NCI-H82 treated with DMSO at 0.1 percent for 48 hours (cell line): ENCODE results near the gene IQGAP2.
"Not testable (repeated sequence)": the region's sequence is repeated elsewhere in the genome, so short reads cannot be mapped to it uniquely, and the experiment has no call there.

Source experiments
- DNase-seq: peaks from one replicate; lab custom pipeline; 2025; ENCODE audit not compliant: unreplicated experiment; lab: John Stamatoyannopoulos, UW

IQGAP2 gene

DNA sequence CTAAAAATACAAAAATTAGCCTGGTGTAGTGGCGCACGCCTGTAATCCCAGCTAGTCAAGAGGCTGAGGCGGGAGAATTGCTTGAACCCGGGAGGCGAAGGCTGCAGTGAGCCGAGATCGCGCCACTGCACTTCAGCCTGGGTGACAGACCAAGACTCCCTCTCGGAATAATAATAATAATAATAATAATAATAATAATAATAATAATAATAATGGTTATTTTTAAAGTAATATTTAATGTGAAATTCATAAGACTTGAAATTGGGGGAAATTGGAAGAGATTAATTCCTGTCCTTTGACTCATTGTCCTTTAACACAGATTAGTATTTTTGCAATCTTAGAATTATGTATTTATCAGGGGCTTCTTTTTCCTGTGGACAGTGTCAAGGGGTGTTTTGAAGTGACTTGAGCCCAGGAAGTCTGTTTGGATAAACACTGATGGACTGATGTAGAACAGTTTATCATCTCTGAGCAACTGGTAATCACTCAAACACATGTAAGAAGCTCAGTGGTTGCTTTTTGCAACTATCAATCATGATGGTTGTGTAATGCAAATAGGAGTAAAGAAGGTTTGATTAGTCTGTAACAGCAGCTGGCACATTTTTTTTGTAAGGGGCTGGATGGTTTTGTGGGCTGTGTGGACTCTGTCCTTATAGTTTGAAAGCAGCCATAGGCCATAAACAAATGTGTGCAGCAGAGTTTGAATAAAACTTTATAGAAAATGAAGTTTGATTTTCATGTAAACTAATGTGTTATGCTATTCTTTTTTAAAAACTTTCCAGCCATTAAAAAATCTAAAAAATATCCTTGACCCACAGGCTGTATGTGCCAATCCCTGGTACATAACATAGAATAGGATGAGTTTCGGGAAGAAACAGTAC lies 126.6 kb downstream of the IQGAP2 start:
- DNase-seq = no peak

DNA sequence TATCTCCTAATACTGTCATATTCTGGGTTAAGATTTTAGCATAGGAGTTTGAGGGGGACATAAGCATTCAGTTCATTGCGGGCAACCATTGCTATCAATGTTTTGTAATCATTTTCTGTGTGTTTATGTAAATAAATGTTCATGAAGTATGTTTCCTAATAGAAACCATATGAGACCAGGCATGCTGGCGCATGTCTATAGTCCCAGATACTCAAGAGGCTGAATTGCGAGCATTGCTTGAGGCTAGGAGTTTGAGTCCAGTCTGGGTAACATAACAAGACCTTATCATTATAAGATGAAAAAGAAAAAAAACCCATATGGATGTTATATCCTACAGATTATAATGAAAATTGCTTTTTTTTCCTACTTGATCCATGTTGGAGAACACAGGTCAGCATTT lies 129.0 kb downstream of the IQGAP2 start:
- no peak for DNase-seq

DNA sequence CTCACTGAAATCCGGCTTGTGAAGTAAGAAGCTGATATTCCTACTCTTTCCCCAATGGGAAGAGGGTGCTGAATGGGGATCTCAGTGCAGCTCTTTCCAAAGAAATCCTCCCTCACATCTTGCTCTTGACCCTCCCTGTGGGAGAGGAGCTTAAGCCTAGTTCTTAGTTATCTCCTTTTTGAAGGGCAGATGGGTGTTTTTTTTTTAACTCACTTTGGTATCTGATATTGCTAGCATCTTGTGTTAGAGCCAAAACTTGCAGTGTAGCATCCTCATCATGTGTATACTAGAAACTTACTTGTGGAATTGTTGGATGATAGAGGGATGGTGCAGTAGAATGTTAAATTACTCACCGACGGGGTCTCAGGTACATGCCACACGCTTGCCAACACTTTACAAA lies 129.9 kb downstream of the IQGAP2 start:
- DNase-seq = no peak

DNA sequence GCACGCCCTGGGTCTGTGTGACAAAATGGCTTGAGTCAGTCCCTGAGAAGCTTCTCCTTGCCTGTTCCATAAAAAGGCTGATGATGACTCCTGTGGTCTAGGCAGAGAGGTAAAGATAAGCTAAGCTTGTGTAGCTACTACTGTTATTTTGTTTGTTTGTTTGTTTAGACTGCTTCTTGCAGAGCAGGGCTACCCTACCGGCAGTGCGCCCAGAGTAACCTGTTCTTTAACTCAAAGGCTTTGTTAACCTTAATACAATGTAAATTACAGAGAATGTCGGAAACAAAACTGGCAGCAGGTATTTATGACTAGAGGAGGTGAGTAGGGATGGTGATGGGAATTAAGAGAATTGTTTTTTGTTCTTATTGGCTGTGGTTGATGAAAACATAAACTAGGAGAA lies 132.5 kb downstream of the IQGAP2 start:
- DNase-seq = no peak

DNA sequence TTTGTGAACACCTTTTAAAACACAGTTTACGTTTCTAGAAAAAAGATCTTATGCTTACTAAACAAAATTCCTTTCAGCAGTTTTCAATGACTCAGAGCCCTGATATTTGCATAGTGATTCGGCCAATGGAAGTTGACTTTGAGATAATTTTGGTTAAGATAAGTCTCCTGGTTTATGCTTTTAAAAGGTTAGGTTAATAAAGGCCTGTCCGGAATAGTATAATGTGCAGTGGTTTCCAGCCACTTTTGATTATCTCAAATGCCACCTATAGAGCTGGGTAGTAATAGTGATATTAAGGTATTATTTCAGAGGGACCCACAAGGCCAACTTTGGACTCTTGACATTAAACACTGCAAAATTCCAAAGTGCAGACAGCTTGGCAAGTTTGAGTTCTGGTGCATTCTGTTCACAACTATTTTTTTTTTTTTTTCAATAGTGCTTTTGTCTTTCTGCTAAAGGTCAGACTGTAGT lies 134.0 kb downstream of the IQGAP2 start:
- no peak for DNase-seq

DNA sequence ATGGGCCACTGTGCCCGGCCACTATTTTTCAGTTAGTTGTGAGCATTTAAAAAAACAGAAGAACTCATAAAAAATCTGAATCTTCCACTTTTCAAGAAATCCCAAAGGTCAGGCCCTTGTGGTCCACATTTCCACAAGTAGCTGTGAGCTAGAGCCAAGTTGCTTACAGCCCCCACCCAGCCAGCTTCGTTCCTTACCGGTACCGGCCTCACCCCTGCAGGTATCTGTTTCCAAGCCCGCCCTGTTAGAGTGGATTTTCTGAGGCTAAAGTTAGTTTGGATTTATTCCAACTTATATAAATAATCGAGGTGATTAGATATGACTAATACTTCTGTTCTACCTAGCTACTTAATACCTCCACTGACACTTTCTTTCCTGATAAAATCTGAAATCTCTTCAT lies 139.2 kb downstream of the IQGAP2 start:
- DNase-seq = no peak

DNA sequence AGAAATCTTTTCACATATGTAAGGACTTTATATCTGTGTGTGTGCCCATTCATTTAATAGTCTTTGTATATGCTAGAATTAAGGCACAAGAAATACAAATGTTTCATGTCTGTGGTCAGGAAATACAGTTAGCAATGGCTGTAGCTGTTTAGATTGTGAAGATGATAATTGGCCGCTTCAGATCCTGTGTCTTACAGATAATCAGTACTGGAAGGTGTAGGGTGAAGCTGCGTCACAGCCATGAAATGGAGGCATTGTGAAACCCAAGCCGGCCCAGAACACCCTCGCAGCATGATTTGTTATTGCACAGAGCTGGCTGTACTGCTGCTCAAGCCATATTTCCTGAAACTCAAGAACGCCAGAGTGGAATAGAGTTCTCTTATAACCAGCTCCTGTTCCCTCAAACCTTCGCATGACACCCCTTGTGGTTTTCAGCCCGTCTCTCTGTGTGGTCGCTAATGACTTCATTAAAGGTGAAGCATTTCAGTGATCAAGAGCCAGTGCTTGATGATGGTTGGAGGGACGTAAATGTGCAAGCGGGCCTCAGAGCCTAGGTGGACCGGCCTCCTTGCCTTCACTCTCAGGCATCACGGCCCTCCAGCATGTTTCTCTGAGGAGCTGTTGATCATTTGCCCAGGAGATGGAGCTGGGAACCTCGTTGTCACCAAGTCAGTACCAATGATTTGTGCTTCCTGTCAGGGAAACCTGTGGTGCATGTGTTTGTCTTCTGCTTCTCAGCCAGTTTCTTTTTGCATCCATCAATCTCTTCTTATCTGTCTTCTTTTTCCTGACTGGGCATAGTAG lies 140.0 kb downstream of the IQGAP2 start:
- no peak for DNase-seq

DNA sequence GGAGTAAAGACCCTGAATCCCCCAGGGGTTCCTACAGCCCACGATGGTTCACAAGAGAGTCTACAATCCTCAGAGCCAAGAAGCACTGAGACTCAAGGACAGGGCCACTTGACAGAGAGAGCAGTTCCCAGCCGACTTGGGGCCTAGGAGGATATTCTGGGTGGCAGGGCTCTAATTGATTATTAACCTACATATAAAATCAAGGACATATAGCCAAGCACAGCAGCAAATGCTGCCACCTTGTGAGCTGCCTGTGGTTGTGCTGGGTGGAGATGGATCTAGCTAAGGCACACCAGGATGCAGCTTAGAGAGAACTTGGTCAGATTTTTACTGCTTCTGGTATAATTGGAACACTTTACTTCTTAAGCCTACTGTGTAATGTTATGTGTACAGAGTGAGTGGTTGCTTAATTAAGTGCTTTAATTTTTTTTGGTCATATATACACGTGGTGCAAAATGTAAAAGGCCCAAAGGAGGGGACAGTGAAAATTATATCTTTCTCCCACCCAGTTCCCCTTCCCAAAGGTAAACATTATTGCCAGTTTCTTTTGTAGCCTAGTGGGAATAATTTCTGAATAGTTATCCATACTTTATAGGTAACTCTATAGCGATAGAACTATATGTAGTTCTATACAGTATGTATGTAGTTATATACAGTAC lies 141.3 kb downstream of the IQGAP2 start:
- DNase-seq = peak; percentile 38

DNA sequence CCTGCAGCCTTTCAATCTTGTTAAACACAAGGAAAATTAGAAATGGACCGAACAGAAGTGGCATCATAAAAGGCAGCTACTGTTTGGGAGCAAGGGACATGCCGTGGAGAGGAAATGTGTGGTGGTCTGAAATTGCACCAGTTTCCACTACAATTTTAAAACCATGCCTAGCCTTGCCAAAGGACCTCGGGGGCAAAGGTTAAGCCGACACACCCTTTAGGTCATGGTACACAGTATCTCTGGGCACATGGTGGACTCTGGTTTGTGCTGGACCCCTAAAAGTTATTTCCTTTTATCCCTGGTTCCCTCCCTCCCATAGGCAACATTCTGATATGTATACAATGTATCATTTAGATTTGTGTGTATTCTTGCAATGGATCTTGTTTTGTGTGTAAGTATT lies 142.1 kb downstream of the IQGAP2 start:
- no peak for DNase-seq

DNA sequence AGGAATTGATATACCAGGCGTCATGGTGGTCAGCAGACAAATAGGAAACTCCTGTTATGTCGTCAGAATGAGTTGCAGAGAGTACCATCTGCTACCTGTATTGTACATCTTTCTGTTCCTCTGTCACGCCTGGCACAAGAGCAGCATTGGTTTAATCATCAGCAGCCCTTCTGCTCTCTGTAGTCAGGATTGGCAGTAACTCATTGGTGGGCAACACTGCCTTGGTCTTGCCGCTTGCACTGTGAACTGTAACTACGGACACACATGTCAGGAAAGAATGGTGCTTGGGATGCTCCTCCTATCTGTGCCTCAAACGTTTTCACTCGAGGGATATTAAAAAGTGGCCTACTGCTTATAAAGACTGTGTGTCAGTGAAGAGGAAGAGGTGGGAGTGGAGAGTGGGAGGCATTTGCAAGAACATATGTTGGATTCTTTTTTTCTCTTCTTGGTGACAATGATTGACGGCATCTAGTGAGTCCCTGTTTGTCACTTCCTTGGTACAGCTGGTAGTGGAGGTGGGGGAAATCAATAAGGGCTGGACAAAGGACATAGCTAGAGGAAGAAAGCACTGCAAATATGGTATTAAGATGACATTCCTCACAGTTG lies 143.5 kb downstream of the IQGAP2 start:
- no peak for DNase-seq

DNA sequence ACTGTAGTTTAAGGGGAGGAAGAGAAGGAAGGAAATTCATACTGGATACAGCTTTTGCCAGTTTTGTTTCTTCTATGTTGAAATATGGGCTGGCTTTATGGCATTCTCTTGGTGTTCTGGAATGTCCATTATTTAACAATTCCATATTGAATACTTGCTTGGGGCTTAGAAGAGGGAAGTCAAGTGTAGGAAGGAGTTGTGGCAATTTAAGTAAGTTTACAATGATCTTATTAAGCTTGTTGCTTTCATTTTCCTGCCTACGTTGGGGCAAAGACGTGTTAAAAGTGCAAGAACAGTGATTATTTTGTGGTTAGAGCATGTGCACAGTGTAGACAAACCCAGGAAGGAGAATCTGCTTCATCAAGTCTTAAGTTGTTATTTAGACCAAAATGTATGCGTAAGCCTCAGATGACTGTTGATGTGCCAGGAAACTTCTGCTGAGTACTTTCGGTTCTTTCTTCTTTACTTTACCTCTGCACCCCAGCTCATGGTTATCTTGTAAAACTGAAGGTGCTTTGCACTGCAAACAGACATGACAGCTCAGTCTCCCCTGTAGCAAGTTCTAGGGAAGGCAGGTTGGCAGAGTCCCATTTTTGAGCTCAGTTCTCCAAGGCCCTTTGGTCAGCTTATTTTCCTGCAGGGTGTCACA lies 144.3 kb downstream of the IQGAP2 start:
- no peak for DNase-seq

DNA sequence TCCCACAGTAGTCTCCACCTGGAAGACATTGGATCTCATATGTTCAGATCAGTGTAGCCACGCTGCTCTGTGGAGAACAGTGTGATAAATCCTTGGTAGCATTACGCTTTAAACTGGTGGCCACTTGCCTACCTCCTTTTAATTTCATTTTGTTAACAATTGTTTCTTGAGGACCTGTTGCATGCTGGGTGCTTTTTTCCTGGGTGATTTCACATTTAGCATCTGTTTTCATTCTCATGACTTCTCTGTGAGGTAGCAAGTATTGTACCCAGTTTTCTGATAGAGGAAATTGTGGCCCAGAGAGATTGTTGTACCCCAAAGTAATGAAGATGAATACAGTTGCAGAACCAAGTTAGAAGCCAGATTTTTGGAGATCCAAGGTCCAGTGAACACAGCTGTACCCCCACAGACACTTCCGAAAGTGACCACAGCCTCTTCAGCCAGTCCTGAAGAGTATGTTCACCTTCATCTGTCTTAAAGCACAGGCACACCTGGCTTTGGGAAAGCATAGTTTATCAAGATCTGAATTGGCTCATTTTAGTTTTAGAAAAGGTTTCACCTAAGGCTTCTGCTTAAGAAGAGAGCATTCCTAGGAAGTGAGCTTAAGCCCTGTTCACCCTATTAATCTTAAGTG lies 144.9 kb downstream of the IQGAP2 start:
- no peak for DNase-seq

DNA sequence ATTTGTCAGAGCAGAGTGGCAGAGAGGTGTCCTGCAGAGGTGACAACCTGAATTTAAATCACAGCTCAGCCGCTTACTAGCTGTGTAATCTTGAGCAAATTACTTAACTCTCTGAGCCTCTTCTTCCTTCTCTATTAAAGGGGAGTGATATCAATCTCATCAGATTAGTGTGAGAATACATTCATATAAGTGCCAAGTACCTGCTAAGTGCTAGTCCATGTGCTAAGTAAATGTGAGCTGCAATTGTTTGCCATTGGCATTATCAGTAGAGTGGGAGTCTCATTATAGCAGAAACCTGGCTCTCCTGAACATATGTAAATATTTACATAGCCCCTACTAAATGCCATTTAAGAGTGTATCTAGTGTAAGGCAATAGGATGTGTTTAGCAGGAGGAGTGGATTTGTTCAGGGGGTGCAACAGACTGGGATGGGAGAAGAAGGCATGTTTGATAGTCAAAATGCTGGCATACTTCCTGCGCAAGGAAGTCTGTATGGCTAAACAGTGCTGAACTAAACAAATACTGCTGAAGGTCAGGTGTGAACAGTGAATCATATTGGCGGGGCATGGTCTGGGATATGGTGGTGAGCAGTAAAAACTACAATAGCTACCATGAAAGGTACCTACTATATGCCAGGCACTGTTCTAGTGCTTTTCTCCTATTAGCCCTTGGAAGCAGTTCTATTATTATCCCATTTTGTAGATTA lies 145.6 kb downstream of the IQGAP2 start:
- DNase-seq = peak; percentile 92

DNA sequence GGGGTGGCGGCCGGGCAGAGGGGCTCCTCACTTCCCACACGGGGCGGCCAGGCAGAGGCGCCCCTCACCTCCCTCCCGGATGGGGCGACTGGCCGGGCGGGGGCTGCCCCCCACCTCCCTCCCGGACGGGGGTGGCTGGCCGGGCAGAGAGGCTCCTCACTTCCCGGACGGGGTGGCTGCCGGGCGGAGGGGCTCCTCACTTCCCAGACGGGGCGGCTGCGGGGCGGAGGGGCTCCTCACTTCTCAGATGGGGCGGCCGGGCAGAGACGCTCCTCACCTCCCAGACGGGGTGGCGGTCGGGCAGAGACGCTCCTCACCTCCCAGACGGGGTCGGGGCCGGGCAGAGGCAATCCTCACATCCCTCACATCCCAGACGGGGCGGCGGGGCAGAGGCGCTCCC lies 147.8 kb downstream of the IQGAP2 start:
- DNase-seq = not testable (repeated sequence)

DNA sequence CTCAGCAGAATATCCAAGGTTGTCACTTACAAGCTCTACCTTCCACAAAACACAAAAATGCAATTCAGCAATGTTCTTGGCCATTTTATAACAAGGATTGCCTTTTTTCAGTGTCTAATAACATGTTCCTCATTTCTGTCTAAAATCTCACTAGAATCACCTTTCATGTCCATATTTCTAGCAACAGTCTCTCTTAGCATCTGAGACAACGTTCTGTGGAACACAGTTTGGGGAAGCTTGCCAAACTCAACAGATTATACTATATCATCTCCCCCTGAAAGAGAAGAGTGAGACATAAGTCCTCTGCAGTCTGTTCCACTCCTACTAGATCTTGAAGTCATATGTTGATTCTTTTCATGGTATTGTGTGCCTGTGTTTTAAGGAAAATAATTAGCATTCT lies 149.5 kb downstream of the IQGAP2 start:
- no peak for DNase-seq

DNA sequence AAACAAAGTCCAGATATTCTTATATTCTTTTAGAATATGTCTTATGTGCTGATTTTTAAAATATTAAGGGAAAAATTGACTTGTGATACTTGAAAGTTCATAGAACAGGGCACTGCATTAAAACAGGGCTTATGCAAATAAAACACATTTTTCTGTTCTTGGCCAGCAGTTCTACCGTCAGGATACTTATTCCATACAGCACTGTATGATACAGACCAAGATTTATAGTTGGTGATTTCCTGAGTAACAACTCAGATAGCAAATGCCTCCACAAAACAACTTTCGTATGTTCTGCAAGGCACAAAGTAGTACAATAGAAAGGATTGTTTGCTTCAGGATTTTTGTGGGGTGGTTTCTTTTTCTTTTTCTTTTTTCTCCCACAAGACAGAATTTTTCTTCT lies 150.2 kb downstream of the IQGAP2 start:
- DNase-seq = no peak

DNA sequence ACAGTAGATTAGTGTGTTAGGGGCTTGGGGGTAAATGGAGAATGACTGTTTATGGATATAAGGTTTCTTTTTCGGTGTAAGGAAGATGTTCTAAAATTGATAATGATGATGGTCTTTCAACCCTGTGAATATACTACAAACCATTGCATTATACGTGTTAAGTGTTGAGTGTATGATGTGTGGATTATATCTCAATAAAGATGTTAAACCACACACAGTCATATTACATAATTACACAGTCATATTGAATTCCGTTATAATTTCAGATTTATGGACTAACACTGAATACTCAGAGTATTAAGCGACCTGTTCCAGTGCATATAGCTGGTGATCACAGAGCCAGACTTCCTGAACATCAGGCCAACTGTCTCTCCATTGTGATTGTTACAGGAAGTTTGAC lies 152.0 kb downstream of the IQGAP2 start:
- no peak for DNase-seq

DNA sequence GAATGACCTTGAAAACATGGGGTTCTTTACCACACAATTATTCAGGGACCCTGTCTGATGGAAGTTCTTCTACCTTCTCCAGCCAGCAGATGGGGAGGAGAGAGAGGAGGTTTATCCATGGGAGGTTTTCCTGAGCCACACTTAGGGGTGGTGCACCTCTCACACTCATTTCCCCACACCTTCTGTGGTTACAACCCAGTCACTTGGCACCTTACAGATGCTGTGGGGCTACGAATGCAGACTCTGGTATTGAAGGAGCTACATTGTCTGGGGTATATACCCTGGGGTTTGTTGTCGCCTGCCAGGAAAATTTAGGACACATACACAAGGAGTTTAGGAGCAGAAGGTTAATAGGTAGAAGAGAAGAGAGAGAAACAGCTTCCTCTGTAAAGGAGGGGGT lies 152.6 kb downstream of the IQGAP2 start:
- no peak for DNase-seq

DNA sequence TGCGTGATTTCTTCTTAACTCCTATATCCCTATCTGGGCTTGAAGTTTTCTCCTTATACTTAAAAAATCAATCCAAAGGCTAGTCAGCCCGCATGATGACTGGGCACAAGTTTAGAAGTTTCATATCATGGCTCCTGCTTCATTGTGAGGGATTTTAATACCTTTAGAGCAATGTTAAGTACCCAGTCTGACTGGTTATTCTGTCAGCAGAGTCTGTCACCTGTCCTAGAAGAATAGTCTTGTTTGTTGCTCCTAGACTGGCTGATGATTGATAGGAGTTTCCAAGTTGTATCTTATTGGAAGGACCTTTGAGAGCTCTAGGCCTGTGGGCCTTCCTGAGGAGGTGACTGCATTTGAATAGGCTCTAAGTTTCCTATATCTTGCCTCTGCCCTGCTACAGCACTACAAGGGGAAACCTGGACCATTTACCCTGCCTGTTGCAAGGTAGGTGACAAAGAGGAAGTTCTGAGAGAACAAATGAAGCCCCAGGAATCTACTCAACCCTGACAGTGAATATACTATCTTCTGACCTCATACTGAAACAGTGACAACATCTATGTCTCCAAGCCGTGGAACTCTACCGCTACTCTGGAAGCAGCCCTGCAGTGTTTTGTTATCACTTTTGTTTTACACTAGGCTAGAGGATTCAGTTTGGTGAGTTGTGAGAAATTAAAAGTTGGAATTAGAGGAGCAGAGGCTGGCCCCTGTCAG lies 153.6 kb downstream of the IQGAP2 start:
- DNase-seq = no peak
